ENCODE data around the gene AIFM3. TPM values are rescaled to one million over a fixed set of nuclear protein-coding genes. Genes with fewer than 3 reads are reported as not detected.

AIFM3 gene
- total RNA-seq, 1 donor from 2014 or later: 0.64 TPM

GRCh38 chr22:20990184-20991180 is 23.4 kb downstream of the AIFM3 start:
- H3K9me3 Mint-ChIP-seq (ENCODE audit: unreplicated experiment): peaks cover 3% of the 10 kb centered on the region
- peaks cover 5% of the 10 kb centered on the region for H3K27me3 Mint-ChIP-seq (ENCODE audit: unreplicated experiment)
- H3K27ac Mint-ChIP-seq (ENCODE audit: unreplicated experiment): no peak overlapping the region
- DNase-seq: no peak
- TF ChIP-seq, protein P1, sequence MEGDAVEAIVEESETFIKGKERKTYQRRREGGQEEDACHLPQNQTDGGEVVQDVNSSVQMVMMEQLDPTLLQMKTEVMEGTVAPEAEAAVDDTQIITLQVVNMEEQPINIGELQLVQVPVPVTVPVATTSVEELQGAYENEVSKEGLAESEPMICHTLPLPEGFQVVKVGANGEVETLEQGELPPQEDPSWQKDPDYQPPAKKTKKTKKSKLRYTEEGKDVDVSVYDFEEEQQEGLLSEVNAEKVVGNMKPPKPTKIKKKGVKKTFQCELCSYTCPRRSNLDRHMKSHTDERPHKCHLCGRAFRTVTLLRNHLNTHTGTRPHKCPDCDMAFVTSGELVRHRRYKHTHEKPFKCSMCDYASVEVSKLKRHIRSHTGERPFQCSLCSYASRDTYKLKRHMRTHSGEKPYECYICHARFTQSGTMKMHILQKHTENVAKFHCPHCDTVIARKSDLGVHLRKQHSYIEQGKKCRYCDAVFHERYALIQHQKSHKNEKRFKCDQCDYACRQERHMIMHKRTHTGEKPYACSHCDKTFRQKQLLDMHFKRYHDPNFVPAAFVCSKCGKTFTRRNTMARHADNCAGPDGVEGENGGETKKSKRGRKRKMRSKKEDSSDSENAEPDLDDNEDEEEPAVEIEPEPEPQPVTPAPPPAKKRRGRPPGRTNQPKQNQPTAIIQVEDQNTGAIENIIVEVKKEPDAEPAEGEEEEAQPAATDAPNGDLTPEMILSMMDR (IDR thresholded peaks at IDR 0.05; ENCODE audit: partially characterized antibody, unreplicated experiment): no peak
- H3K4me3 Mint-ChIP-seq (ENCODE audit: unreplicated experiment): no peak overlapping the region
- no peaks in the 10 kb centered on the region for H3K36me3 Mint-ChIP-seq (ENCODE audit: unreplicated experiment)
- no peaks in the 10 kb centered on the region for H3K4me1 Mint-ChIP-seq (ENCODE audit: low read depth, unreplicated experiment)

- Mint-ChIP-seq H3K4me3 (ENCODE audit: unreplicated experiment) (no peak overlapping the region), H3K9me3 (ENCODE audit: unreplicated experiment) (peaks cover 3% of the 10 kb centered on the region), H3K27ac (ENCODE audit: unreplicated experiment) (no peak overlapping the region), H3K4me1 (ENCODE audit: low read depth, unreplicated experiment) (no peaks in the 10 kb centered on the region), H3K27me3 (ENCODE audit: unreplicated experiment) (peaks cover 5% of the 10 kb centered on the region), H3K36me3 (ENCODE audit: unreplicated experiment) (no peaks in the 10 kb centered on the region)
- TF ChIP-seq, protein P1 (IDR thresholded peaks at IDR 0.05; ENCODE audit: partially characterized antibody, unreplicated experiment): no peak
- no peak for DNase-seq
Measured at GRCh38 chr22:20991252-20992055, 24.4 kb downstream of the AIFM3 start.

- DNase-seq: no peak
- Mint-ChIP-seq H3K9me3 (ENCODE audit: unreplicated experiment) (peaks cover 3% of the 10 kb centered on the region), H3K27me3 (ENCODE audit: unreplicated experiment) (peaks cover 5% of the 10 kb centered on the region), H3K36me3 (ENCODE audit: unreplicated experiment) (no peaks in the 10 kb centered on the region), H3K27ac (ENCODE audit: unreplicated experiment) (no peak overlapping the region), H3K4me3 (ENCODE audit: unreplicated experiment) (no peak overlapping the region), H3K4me1 (ENCODE audit: low read depth, unreplicated experiment) (no peaks in the 10 kb centered on the region)
- TF ChIP-seq, protein P1 (IDR thresholded peaks at IDR 0.05; ENCODE audit: partially characterized antibody, unreplicated experiment): no peak
Measured at GRCh38 chr22:20992056-20992442, 25.0 kb downstream of the AIFM3 start.

DNA sequence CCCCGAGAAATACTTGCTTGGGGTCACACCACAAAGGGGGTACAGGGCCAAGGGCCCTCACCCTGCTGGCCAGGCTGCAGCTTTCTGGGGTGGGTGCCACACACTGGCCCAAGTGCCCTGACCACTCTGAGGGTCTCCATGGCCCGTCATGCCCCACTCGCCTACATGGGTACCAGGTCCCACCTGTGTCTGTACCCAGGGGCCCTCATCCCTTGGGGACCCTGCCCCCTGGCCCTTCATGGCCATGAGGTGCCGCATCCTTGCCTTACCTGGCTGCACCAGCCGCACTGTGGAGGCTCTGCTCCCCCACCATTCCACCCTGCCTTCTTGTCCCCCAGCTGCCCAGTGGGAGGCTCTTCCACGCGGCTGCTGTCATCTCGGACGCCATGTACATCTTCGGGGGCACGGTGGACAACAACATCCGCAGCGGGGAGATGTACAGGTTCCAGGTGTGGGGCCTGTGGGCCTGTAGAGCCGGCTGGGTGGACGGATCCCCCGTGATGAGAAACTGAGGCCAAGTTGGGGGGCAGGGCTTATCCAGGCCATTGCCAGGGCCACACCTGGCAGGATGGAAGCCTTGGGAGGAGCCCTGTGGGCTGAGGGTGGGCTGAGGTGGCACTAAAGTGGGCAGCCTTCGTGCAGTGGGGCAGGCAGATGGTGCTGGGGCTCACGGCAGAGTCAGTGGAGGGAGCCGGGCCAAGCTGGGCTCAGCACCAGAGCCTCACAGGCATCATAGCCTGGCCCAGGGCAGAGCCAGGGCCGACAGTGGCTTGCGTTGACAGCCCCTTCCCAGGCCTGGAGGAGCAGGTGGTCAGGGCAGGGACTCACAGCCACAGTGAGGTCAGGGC is 25.6 kb downstream of the AIFM3 start:
- Mint-ChIP-seq H3K36me3 (ENCODE audit: unreplicated experiment) (no peaks in the 10 kb centered on the region), H3K27ac (ENCODE audit: unreplicated experiment) (no peak overlapping the region), H3K4me1 (ENCODE audit: low read depth, unreplicated experiment) (no peaks in the 10 kb centered on the region), H3K4me3 (ENCODE audit: unreplicated experiment) (no peak overlapping the region), H3K9me3 (ENCODE audit: unreplicated experiment) (peaks cover 3% of the 10 kb centered on the region), H3K27me3 (ENCODE audit: unreplicated experiment) (peaks cover 5% of the 10 kb centered on the region)
- TF ChIP-seq, protein P1 (IDR thresholded peaks at IDR 0.05; ENCODE audit: partially characterized antibody, unreplicated experiment): no peak
- no peak for DNase-seq
